Skin of body (tissue), 2 donors: ENCODE measurements around the gene SCRN2. TPM values are rescaled to one million over a fixed set of nuclear protein-coding genes. Genes with fewer than 3 reads are reported as not detected.

ENCODE experiments used
- DNase-seq: peaks from one replicate; lab custom pipeline; 2025; lab: John Stamatoyannopoulos, UW
- total RNA-seq: library from RNA; depleted of rRNA; stranded (reverse); fragments of >200 nt; gene quantifications from one replicate; pipeline ENCODE4 v1.2.3, GENCODE V29; 2014

SCRN2 gene
- total RNA-seq, 1 donor from 2014 or later, result 40.1 TPM

GRCh38 chr17:47872019-47872650 lies 31.1 kb upstream of the SCRN2 start:
- no peak for DNase-seq

- no peak for DNase-seq
Measured at GRCh38 chr17:47871048-47871447, 30.0 kb upstream of the SCRN2 start.

GRCh38 chr17:47870056-47870455 lies 29.0 kb upstream of the SCRN2 start:
- no peak for DNase-seq

GRCh38 chr17:47869114-47869513 lies 28.0 kb upstream of the SCRN2 start:
- no peak for DNase-seq

GRCh38 chr17:47867813-47868533 lies 26.9 kb upstream of the SCRN2 start:
- no peak for DNase-seq

- no peak for DNase-seq
Measured at GRCh38 chr17:47866941-47867340, 25.9 kb upstream of the SCRN2 start.

- DNase-seq, result no peak
Measured at GRCh38 chr17:47864791-47865216, 23.7 kb upstream of the SCRN2 start.

GRCh38 chr17:47862621-47863440 lies 21.8 kb upstream of the SCRN2 start:
- DNase-seq, result no peak

GRCh38 chr17:47860386-47860785 lies 19.3 kb upstream of the SCRN2 start:
- no peak for DNase-seq

GRCh38 chr17:47857551-47858455 lies 16.7 kb upstream of the SCRN2 start:
- DNase-seq, result no peak

- DNase-seq, result no peak
Measured at GRCh38 chr17:47856830-47857229, 15.8 kb upstream of the SCRN2 start.

GRCh38 chr17:47855737-47856136 lies 14.7 kb upstream of the SCRN2 start:
- DNase-seq, result no peak

GRCh38 chr17:47853616-47854015 lies 12.5 kb upstream of the SCRN2 start:
- DNase-seq, result no peak

GRCh38 chr17:47852113-47852949 lies 11.3 kb upstream of the SCRN2 start:
- no peak for DNase-seq

- no peak for DNase-seq
Measured at GRCh38 chr17:47851764-47852112, 10.7 kb upstream of the SCRN2 start.

- DNase-seq, result no peak
Measured at GRCh38 chr17:47850692-47851573, 9.9 kb upstream of the SCRN2 start, which contains the start of gene SP6. Gene SP6 (minus strand): TSS chr17:47851163. CDS start chr17:47848429, 2,734 bp downstream.

- DNase-seq, result no peak
Measured at GRCh38 chr17:47850373-47850691, 9.3 kb upstream of the SCRN2 start.

GRCh38 chr17:47848198-47848513 lies 7.1 kb upstream of the SCRN2 start:
- DNase-seq, result no peak

GRCh38 chr17:47847341-47848197 lies 6.5 kb upstream of the SCRN2 start:
- DNase-seq, result no peak
